Amniotic stem cell (primary cell): ENCODE measurements around the gene AURKAIP1.

ENCODE experiments used
- DNase-seq: peaks from one replicate; lab custom pipeline; 2025; lab: John Stamatoyannopoulos, UW

Gene AURKAIP1

GRCh38 chr1:1332031-1332755, 42.8 kb downstream of the AURKAIP1 start:
- no peak for DNase-seq

DNA sequence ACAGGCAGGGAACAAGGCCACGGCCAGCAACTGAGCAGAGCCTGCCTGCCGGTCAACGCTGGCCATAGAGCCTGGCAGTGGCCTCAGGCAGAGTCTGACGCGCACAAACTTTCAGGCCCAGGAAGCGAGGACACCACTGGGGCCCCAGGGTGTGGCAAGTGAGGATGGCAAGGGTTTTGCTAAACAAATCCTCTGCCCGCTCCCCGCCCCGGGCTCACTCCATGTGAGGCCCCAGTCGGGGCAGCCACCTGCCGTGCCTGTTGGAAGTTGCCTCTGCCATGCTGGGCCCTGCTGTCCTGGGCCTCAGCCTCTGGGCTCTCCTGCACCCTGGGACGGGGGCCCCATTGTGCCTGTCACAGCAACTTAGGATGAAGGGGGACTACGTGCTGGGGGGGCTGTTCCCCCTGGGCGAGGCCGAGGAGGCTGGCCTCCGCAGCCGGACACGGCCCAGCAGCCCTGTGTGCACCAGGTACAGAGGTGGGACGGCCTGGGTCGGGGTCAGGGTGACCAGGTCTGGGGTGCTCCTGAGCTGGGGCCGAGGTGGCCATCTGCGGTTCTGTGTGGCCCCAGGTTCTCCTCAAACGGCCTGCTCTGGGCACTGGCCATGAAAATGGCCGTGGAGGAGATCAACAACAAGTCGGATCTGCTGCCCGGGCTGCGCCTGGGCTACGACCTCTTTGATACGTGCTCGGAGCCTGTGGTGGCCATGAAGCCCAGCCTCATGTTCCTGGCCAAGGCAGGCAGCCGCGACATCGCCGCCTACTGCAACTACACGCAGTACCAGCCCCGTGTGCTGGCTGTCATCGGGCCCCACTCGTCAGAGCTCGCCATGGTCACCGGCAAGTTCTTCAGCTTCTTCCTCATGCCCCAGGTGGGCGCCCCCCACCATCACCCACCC, 43.7 kb downstream of the AURKAIP1 start, which contains the start of gene TAS1R3:
Gene TAS1R3 (plus strand): TSS at position 213 of the 898 bp plus-strand sequence. CDS start 66 bp downstream, at position 279.
- no peak for DNase-seq

DNA sequence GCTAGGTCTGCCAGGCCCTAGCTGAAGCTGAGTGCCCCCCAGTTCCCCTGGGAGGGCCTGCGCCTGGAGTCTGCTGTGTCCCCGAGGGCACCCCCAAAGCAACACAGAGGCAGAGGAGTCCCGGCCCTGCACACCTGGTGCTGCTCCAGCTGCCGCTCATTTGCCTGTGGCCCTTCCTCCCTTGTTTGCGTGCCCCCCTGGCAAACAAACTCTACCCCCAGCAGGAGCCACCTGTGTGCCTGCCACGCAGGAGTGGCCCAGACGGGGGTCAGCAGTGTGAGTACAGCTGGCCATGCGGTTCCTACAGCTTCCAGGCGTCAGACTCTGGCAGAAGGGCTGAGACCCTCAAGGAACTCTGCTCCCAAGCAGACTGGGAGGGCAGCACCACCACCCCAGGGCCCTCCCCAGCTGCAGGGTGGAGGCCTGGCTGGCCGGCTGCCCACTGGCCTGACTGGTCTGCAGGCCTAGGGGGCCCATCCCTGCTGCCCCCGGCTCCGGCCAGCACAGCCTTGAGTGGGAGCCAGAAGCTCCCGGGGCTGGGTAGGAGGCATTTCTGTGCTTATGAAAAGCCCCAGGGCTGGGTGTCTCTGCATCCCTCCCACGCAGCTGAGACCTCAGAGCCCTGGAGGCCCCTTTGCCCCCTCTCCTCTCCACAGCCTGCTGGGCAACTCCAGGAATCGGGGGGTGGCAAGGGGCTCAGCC, 44.5 kb downstream of the AURKAIP1 start:
- no peak for DNase-seq

GRCh38 chr1:1329304-1330210, 45.5 kb downstream of the AURKAIP1 start:
- no peak for DNase-seq

DNA sequence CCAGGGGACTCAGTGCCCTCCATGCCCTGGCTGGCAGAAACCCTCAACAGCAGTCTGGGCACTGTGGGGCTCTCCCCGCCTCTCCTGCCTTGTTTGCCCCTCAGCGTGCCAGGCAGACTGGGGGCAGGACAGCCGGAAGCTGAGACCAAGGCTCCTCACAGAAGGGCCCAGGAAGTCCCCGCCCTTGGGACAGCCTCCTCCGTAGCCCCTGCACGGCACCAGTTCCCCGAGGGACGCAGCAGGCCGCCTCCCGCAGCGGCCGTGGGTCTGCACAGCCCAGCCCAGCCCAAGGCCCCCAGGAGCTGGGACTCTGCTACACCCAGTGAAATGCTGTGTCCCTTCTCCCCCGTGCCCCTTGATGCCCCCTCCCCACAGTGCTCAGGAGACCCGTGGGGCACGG, 46.8 kb downstream of the AURKAIP1 start:
- DNase-seq = no peak

GRCh38 chr1:1327291-1327690, 47.7 kb downstream of the AURKAIP1 start:
- DNase-seq = no peak

GRCh38 chr1:1326075-1326605, 48.9 kb downstream of the AURKAIP1 start:
- DNase-seq = no peak

DNA sequence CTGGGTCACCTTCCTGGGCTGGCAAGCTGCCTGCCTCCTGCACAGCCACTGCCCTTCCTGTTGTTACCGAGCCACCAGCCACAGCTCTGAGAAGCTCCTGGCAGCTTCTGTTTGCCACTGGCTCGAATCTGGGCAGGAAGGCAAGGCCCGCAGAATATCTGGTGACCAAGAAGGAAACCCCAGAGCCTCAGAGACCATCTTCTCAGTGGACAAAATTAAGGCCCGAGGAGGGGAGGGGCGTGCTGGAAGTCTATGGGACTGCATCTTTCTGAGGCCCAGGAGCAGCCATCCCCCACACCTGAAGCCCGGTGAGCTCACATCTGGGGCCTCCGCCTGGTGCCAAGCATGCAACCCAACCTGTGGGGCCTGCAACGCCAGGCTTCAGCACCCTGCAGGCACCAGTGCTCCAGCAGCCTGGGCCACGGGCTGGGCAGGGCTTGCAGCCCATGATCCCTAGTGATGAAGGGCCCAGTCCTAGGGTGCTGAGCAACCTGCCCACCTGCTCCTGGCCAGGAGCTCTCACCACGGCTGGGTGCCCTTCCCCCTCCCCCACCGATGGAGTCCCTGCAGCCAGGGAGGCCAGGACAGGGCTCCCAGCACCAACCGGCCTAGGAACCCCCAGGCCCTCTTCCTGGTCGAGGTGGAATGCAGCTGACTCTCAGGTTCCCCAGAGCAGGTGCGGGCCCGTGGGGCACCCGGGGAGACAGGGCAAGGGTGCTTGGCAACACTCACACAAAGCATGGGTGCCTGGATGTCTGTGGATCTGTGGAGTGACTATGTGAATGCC, 49.5 kb downstream of the AURKAIP1 start:
- DNase-seq = no peak

DNA sequence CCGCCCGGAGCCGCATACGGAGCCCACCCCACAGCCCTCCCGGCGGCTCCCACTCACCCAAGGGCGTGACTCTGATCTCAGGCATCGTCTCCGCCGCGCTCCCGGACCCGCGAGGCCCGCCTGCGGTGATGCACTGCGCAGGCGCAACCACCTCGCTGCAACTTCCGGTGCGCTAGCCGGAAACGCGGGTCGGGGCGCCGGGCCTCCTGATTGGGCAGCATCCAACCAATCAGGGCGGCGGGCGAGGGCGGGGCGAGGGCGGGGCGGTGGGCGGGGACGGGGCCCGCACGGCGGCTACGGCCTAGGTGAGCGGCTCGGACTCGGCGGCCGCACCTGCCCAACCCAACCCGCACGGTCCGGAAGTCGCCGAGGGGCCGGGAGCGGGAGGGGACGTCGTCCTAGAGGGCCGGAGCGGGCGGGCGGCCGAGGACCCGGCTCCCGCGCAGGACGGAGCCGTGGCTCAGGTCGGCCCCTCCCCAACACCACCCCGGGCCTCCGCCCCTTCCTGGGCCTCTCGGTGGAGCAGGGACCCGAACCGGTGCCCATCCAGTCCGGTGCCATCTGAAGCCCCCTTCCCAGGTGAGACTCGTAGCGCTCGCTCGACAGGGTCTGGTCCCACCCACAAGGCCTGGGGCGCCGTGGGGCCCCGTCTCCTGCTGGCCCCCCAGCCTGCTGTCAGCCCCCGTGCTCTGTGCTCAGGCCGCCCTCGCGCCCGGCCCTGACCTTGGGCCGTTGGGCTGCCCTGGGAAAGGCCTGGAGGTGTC, 50.3 kb downstream of the AURKAIP1 start, which contains the start of the genes CPTP and INTS11:
Gene CPTP (plus strand): TSS at position 279 of the 764 bp plus-strand sequence. CDS start 2,109 bp downstream, outside the sequence.
Gene INTS11 (minus strand): TSS at position 137 of the 764 bp plus-strand sequence. CDS start 52 bp downstream, at position 85.
- DNase-seq = peak; percentile 88

DNA sequence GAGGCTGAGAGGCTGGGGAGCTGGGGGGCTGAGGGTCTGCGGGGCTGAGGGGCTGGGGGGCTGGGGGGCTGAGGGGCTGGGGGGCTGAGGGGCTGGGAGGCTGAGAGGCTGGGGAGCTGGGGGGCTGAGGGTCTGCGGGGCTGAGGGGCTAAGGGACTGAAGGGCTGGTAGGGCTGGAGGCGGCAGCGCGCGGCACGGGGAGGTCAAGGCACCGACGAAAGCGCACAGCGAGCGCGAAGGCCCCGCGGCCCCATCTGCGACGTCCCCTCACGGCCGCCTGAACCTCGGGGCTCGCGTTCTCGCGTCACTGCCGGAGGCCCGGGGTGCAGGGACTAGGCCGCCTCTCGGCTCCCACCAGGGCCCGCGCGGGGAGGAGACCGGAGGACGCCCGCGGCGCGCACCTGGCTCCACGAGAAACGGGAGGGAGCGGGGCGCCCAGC, 50.9 kb downstream of the AURKAIP1 start:
- no peak for DNase-seq
